GM18520 (cell line): Measurements from ENCODE around the gene PER1.

Source experiments
- ATAC-seq: cut with Tn5 transposase; IDR thresholded peaks from one replicate; pipeline ENCODE4 v1.9.1; 2021; ENCODE audit not compliant: unreplicated experiment

Gene PER1

DNA sequence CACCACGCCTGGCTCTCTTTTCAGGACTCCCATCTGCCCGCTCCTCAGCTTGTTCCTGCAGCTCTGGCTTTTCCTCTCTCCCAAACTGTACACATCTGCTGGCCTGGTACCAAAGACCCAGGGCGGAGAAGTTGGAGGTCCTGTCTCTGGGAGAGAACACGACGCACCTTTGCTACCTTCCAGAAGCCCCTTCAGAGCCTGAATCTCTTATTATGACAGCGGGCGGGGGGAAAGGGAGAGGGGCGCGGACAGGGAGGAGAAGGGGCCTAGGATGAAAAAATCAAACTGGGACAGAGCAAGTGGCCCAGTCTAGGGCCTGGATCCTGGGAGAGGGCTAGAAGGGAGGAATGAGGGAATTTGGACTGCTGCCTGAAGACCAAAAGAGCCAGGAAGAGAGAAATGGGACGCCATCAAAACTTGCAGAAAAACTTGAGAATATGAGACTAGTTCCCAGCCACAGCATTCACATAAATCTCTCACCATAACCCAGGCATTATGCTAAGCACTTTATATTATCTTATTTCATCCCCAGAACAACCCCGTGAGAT is 2.5 kb upstream of the PER1 start:
- ATAC-seq: no peak

GRCh38 chr17:8153957-8154607 is 1.9 kb upstream of the PER1 start:
- ATAC-seq: no peak

GRCh38 chr17:8153525-8153956 is 1.3 kb upstream of the PER1 start:
- ATAC-seq: no peak

DNA sequence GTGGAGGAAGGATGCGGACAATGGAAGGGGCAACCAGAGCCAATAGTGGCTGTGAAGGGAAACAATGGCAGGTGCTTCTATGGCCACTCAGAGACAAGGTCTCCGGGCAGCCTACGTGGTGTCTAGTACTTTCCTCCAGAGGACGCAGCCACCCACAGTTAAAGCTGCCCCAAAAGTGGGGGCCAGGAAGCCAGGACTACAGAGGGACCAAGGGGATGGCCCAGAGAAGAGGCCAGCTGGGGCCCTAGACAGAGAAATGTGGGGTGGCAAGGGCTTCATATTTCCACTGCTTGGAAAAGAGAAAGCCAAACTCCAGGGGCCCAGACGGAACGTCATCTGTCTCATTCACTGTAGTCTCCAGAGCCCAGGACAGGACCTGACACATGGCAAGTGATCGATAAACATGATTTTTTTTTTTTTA is 837 bp upstream of the PER1 start:
- no peak for ATAC-seq

DNA sequence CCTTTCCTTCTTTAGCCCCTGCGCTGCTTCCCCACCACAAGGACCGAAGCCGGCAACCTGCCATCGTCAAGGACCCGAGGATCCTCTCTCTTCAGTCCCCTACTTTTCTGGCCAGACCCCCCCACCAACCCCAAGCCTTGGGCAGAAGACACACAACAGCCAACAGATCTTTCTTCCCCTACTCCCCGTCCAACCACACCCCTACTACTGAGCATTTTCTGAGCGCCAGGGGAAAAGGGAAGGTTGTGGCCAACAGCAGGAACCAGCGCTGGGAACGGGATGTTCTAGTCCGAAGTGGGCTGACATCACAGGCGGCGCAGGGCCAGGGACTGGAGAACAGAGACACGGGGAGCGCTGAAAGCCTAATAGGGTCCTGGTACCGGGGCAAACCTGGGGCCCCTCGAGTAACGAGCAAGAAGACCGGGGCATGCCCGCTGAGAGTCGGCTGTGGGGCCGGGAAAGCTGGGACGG is 528 bp downstream of the PER1 start:
- no peak for ATAC-seq

- peak; percentile 35 for ATAC-seq
Measured at GRCh38 chr17:8151120-8151640, 1.0 kb downstream of the PER1 start.

DNA sequence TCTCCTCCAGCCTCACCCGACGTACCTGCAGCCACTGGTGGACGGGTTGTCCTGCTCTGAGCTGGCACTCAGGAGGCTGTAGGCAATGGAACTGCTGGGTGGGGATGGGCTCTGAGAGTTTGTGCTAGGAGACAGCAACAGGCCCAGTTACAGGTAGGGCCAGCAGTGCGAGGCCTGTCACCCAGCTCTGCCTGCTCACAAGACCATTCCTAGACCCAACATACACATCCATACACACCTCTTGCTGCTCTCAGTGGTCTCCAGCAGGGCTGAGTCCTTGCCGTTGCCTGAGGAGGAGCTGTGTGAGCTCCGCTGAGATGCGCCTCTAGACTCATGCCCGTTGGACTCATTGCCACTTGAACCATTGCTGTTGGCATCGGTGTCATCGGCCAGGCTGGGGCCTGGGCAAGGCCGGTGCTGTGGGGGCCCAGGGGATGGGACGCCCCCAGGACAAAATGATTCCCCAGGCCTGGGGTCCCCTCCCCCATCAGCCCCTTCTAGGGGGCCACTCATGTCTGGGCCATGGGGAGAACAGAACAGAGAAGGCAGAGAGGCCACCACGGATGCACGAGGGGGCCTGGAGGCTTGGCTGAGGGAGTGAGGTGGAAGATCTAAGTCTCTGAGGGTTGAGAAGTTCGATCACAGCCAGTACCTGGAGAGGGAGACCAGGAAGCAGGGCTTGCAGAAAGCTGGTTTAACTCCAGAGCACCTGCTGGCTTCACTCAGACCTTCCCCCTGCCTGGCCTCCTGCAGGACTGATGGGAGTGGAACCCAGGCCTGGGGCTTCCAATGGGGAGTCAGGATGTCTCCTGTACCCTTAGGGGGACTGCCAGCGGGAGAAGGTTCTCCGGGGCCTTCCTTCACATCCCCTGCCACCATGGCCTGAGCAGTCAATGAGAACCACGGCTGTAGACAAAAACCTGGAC is 1.7 kb downstream of the PER1 start:
- ATAC-seq: no peak

GRCh38 chr17:8149419-8150193 is 2.6 kb downstream of the PER1 start:
- no peak for ATAC-seq

- no peak for ATAC-seq
Measured at GRCh38 chr17:8148560-8148959, 3.6 kb downstream of the PER1 start.

- ATAC-seq: no peak
Measured at GRCh38 chr17:8147805-8148404, 4.3 kb downstream of the PER1 start.

DNA sequence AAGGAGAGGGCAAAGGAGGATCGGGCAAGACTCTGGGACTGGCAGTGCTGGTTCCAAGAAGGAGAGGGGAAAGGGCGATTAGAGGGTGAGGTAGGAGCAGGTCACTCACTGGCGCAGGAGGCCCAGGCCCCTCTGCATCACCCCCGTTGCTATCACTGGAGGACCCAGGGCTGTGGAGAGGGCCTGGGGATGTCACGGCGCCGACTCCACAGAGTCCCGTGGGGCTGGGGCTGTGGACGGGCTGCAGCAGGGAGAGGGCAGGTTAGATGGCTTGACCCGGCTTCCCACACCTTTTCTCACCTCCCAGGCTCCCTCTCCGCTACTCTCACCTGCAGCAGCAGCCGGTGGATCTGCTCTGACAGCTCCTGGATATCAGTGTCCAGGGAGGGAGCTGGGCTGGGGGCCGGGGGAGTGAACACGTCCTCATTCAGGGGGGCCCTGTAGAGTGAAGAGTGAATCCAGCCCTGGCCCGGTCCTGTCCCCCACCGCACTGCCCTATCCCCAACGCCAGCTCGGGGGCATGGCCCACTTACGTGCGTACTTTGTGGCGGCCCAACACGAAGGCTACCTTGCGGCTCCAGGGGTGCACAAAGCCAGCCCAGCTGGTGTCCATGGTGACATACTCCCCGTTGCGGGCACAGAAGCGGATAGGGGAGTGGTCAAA is 4.9 kb downstream of the PER1 start:
- no peak for ATAC-seq

GRCh38 chr17:8146381-8147140 is 5.6 kb downstream of the PER1 start:
- ATAC-seq: no peak

DNA sequence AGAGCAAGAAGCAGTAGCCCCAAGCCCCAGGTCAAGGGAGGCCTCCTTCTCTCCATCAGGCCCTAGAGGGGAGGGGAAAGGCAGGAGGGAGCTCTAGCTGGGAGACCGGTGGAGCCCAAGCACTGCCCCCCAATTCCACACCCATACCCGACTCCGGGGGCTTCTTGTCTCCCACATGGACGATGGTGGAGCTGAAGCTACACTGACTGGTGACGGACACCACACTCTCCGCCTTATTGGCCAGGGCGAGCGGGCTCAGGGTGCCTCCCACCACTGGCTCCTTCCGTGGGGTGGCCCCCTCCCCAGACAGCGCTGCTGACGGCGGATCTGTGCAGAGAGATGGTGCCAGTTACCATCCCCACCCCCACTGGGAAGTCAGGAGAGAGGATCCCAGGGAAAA is 6.4 kb downstream of the PER1 start:
- no peak for ATAC-seq

DNA sequence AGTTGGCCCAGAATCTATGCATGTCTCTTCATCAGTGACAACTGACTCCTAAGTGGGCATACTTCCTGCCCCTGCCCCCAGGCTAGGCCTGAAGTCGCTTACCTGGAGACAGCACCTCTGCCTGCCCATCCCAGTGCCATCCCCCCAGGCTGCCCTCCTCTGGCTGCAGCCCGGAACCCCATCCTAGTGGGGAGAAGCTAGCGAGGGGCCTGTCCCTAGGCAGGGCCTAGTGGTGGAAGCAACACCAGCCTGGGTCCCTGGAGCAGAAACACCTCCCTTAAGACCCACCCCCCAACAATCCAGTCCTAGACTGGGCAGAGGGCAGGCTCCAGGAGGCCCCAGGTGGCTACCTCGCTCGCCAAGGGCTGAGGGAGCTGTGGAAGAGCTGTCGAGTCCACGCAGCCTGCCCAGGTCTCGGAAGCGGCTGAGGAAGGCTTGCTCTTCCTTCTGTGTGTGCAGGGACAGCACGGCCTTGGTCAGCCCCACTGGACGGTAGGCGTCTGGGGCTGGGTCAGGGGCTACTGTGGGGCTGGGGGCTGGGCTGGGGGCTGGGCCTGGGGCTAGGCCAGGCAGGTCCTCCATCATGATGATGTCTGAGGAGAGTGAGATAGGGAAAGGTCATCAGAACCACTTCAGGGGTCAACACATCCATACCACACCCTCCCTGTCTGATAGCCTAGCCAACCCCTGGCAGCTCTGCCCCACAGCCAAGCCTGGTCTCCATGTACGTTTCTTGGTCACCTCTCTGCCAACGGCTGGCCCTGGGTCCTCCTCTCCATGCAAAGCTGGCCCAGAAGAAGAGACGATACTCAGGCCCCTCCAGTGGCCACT is 7.6 kb downstream of the PER1 start:
- no peak for ATAC-seq

- ATAC-seq: no peak
Measured at GRCh38 chr17:8143581-8144400, 8.4 kb downstream of the PER1 start.

DNA sequence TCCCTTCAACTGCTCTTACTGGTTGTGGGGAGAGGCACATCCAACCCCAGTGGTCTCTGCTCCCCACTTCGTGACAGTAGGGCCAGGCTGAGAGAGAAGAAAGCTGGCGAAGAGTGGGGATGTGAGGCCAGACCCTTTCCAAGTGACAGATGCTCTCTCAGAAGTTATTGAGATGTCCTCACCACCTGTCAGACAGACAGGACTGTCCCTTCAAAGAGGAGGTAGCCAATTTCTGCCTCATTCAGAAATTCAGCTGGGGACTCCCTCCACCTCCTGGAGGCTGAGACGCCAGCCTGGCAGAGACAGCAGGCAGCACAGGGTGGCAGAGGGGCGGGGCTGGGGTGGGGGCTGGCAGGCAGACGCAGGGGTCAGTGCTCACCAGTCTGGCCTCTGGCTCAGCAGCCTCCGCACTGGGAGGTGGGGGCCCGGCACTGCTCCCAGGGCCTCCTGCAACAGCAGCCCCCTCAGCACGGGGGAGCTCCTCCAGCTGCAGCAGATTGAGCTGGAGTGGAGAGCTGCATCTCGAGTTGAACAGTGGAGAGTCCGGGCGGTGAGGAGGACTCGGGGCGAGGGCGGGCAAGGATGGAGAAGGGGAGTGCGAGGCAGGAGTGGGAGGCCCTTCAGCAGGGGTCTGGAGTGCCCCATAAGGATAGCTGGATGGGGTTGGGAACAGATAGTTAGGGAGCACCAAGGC is 9.2 kb downstream of the PER1 start:
- no peak for ATAC-seq
